Body of pancreas (tissue), 4 donors: ENCODE measurements around the gene DDIAS.

Experiments
- CTCF ChIP-seq, 7 experiments: fragments of 450-650 bp in 4 of 7; fragments of 200-600 bp in 3 of 7; sonication (generic) in 3 of 7; IDR thresholded peaks; one replicate each; pipeline ENCODE4 v1.5.1; 2016 to 2019; ENCODE audit warnings: antibody characterized with exemption in 7 of 7
- POLR2A ChIP-seq, 3 donors: fragments of 450-650 bp; IDR thresholded peaks; one replicate each; pipeline ENCODE4 v1.6.1; 2016; ENCODE audit warnings: antibody characterized with exemption in 3 of 3, mild to moderate bottlenecking in 2 of 3

- TF ChIP-seq CTCF (IDR thresholded peaks at IDR 0.05): no peak
- no peak for TF ChIP-seq POLR2A (IDR thresholded peaks at IDR 0.05)
Observed at GRCh38 chr11:82872377-82873150, 29.0 kb upstream of the DDIAS start.
